Measurements from ENCODE around the gene RIPOR3. TPM values are rescaled to one million over a fixed set of nuclear protein-coding genes. Genes with fewer than 3 reads are reported as not detected.
A peak's percentile ranks its signal among the peaks of the same experiment; 100 is the strongest.
"Not testable (repeated sequence)": the region's sequence is repeated elsewhere in the genome, so short reads cannot be mapped to it uniquely, and the experiment has no call there.

RIPOR3 gene
- total RNA-seq, 2 donors from 2014 or later = 0.46 to 1.4 TPM

- H3K27ac ChIP-seq (ENCODE audit: low read depth, low read length) = no peak overlapping the region
- H3K4me3 Mint-ChIP-seq = no peak overlapping the region
- no peaks in the 10 kb centered on the region for H3K27me3 Mint-ChIP-seq (ENCODE audit: insufficient read depth)
- H3K4me3 ChIP-seq (ENCODE audit: low read length) = no peak overlapping the region
- no peaks in the 10 kb centered on the region for H3K36me3 Mint-ChIP-seq (ENCODE audit: low read depth)
- peak; percentile 96 for DNase-seq
- H3K9me3 ChIP-seq (ENCODE audit: control insufficient read depth, low read length) = peaks cover 3% of the 10 kb centered on the region
- peaks cover 7% of the 10 kb centered on the region for H3K4me1 Mint-ChIP-seq
- H3K9me3 Mint-ChIP-seq = peaks cover 6% of the 10 kb centered on the region
- H3K27me3 ChIP-seq (ENCODE audit: control insufficient read depth, insufficient read depth, low read length, poor library complexity, severe bottlenecking) = no peaks in the 10 kb centered on the region
- H3K9ac ChIP-seq (ENCODE audit: extremely low read depth, low read length, poor library complexity, severe bottlenecking) = no peak overlapping the region
- 64 to 68% methylated on average over 8 to 15 of the region's 15 CpGs for WGBS, 2 experiments (ENCODE audit: insufficient coverage in 1 of 2, insufficient read length in 1 of 2)
- TF ChIP-seq CTCF (conservative IDR thresholded peaks at IDR 0.05) = peak; percentile 88
- H3K36me3 ChIP-seq (ENCODE audit: control insufficient read depth, insufficient read depth, low read length) = no peaks in the 10 kb centered on the region
- peaks cover 8% of the 10 kb centered on the region for H3K4me1 ChIP-seq (ENCODE audit: control insufficient read depth, insufficient read depth, low read length)
- peak overlapping the region; percentile 30 for H3K27ac Mint-ChIP-seq
Observed at GRCh38 chr20:50625986-50626677, 65.2 kb downstream of the RIPOR3 start.

- Mint-ChIP-seq H3K4me3 (no peak overlapping the region), H3K27me3 (ENCODE audit: insufficient read depth) (no peaks in the 10 kb centered on the region), H3K27ac (no peak overlapping the region), H3K9me3 (peaks cover 12% of the 10 kb centered on the region), H3K36me3 (ENCODE audit: low read depth) (no peaks in the 10 kb centered on the region), H3K4me1 (peaks cover 7% of the 10 kb centered on the region)
- TF ChIP-seq CTCF (conservative IDR thresholded peaks at IDR 0.05) = no peak
- Histone ChIP-seq H3K27ac (ENCODE audit: low read depth, low read length) (no peak overlapping the region), H3K9me3 (ENCODE audit: control insufficient read depth, low read length) (peaks cover 10% of the 10 kb centered on the region), H3K27me3 (ENCODE audit: control insufficient read depth, insufficient read depth, low read length, poor library complexity, severe bottlenecking) (no peaks in the 10 kb centered on the region), H3K36me3 (ENCODE audit: control insufficient read depth, insufficient read depth, low read length) (no peaks in the 10 kb centered on the region), H3K9ac (ENCODE audit: extremely low read depth, low read length, poor library complexity, severe bottlenecking) (no peak overlapping the region), H3K4me3 (ENCODE audit: low read length) (no peak overlapping the region), H3K4me1 (ENCODE audit: control insufficient read depth, insufficient read depth, low read length) (peaks cover 8% of the 10 kb centered on the region)
- DNase-seq = no peak
- WGBS, 2 experiments (ENCODE audit: insufficient coverage in 1 of 2, insufficient read length in 1 of 2) = 92 to 96% methylated on average over 13 to 18 of the region's 18 CpGs
Observed at GRCh38 chr20:50624351-50625016, 66.9 kb downstream of the RIPOR3 start.

GRCh38 chr20:50621068-50621665, 70.2 kb downstream of the RIPOR3 start:
- no peaks in the 10 kb centered on the region for H3K4me1 Mint-ChIP-seq
- H3K36me3 ChIP-seq (ENCODE audit: control insufficient read depth, insufficient read depth, low read length) = no peaks in the 10 kb centered on the region
- H3K4me3 ChIP-seq (ENCODE audit: low read length) = no peak overlapping the region
- H3K9me3 ChIP-seq (ENCODE audit: control insufficient read depth, low read length) = peaks cover 10% of the 10 kb centered on the region
- H3K9ac ChIP-seq (ENCODE audit: extremely low read depth, low read length, poor library complexity, severe bottlenecking) = no peak overlapping the region
- H3K27me3 Mint-ChIP-seq (ENCODE audit: insufficient read depth) = no peaks in the 10 kb centered on the region
- peaks cover 12% of the 10 kb centered on the region for H3K9me3 Mint-ChIP-seq
- WGBS, 2 experiments (ENCODE audit: insufficient coverage in 1 of 2, insufficient read length in 1 of 2) = 86 to 89% methylated on average over 1 to 4 of the region's 4 CpGs
- H3K27ac ChIP-seq (ENCODE audit: low read depth, low read length) = no peak overlapping the region
- no peaks in the 10 kb centered on the region for H3K36me3 Mint-ChIP-seq (ENCODE audit: low read depth)
- H3K27me3 ChIP-seq (ENCODE audit: control insufficient read depth, insufficient read depth, low read length, poor library complexity, severe bottlenecking) = no peaks in the 10 kb centered on the region
- no peak overlapping the region for H3K27ac Mint-ChIP-seq
- no peak overlapping the region for H3K4me3 Mint-ChIP-seq
- TF ChIP-seq CTCF (conservative IDR thresholded peaks at IDR 0.05) = no peak
- no peaks in the 10 kb centered on the region for H3K4me1 ChIP-seq (ENCODE audit: control insufficient read depth, insufficient read depth, low read length)
- DNase-seq = no peak

- H3K4me3 Mint-ChIP-seq; H3K27ac ChIP-seq (ENCODE audit: low read depth, low read length); H3K4me3 ChIP-seq (ENCODE audit: low read length); H3K9me3 ChIP-seq (ENCODE audit: control insufficient read depth, low read length); H3K27me3 Mint-ChIP-seq (ENCODE audit: insufficient read depth); H3K27me3 ChIP-seq (ENCODE audit: control insufficient read depth, insufficient read depth, low read length, poor library complexity, severe bottlenecking); H3K36me3 Mint-ChIP-seq (ENCODE audit: low read depth); H3K9ac ChIP-seq (ENCODE audit: extremely low read depth, low read length, poor library complexity, severe bottlenecking); H3K4me1 Mint-ChIP-seq; H3K4me1 ChIP-seq (ENCODE audit: control insufficient read depth, insufficient read depth, low read length); H3K27ac Mint-ChIP-seq; H3K36me3 ChIP-seq (ENCODE audit: control insufficient read depth, insufficient read depth, low read length); DNase-seq: not testable (repeated sequence)
- peaks cover 12% of the 10 kb centered on the region for H3K9me3 Mint-ChIP-seq
- 96 to 99% methylated on average over 8 to 9 of the region's 9 CpGs for WGBS, 2 experiments (ENCODE audit: insufficient coverage in 1 of 2, insufficient read length in 1 of 2)
Observed at GRCh38 chr20:50620459-50620858, 70.9 kb downstream of the RIPOR3 start.
